Adrenal gland (tissue), 12 donors: Measurements from ENCODE around the gene ELK4. TPM values are rescaled to one million over a fixed set of nuclear protein-coding genes. Genes with fewer than 3 reads are reported as not detected.

Experiments used
- DNase-seq, 7 donors: peaks; one replicate each; pipeline ENCODE4 v3.0.0-alpha.2; 2019 to 2020
- H3K27ac ChIP-seq, 5 donors: fragments of 200-600 bp; sonication (generic) in 4 of 5; 1 replicate in 3 of 5; 2 replicates in 2 of 5; pipeline versions ENCODE4 v1.5.1 to v1.8.0; 2016 to 2020; ENCODE audit warnings: mild to moderate bottlenecking in 1 of 5
- H3K27me3 ChIP-seq: fragments of 200-600 bp; 2 replicates; pipeline ENCODE4 v1.8.0; 2021
- H3K36me3 ChIP-seq, 2 donors: fragments of 200-600 bp; replicated peaks in 1 of 2; 1 replicate in 1 of 2; 2 replicates in 1 of 2; pipeline versions ENCODE4 v1.5.1 to v1.8.0; 2018 to 2022
- H3K4me1 ChIP-seq, 2 donors: fragments of 200-600 bp; replicated peaks in 1 of 2; 1 replicate in 1 of 2; 2 replicates in 1 of 2; pipeline versions ENCODE4 v1.5.1 to v1.8.0; 2018 to 2021
- H3K4me3 ChIP-seq, 4 donors: fragments of 200-600 bp; sonication (generic) in 3 of 4; one replicate each; pipeline ENCODE4 v1.5.1; 2016 to 2018
- H3K9me3 ChIP-seq, 3 donors: fragments of 200-600 bp; sonication (generic) in 1 of 3; replicated peaks in 1 of 3; 1 replicate in 2 of 3; 2 replicates in 1 of 3; pipeline versions ENCODE4 v1.5.1 to v1.8.0; 2016 to 2021
- POLR2A ChIP-seq, 2 donors: fragments of 450-650 bp; IDR thresholded peaks; one replicate each; pipeline ENCODE4 v1.6.1; 2017; ENCODE audit warnings: antibody characterized with exemption in 2 of 2, mild to moderate bottlenecking in 2 of 2, moderate library complexity in 1 of 2
- WGBS, 4 donors: extraction: QIAGEN DNeasy Blood & Tissue Kit in 2 of 4; methylation state at CpG; one replicate each; pipeline versions ENCODE4 v1.1.5 to v1.1.7; 2013 to 2017; 5-methylcytosine and 5-hydroxymethylcytosine counted together
- intact Hi-C, 2 donors: fragments of 100-400 bp; cut with DNase I; formaldehyde crosslinking; loops; one replicate each; pipeline versions ENCODE4 v1.14.1 to v1.15.0; 2022 to 2023
- polyA plus RNA-seq, 3 donors: library from polyadenylated mRNA; stranded (reverse); fragments of 200-250 nt in 2 of 3; fragments of 350-450 nt in 1 of 3; fragmentation: Illumina TruSeq in 1 of 3; extraction: RNeasy Lipid Tissue Mini Kit (QIAGEN cat#74804) in 1 of 3; gene quantifications; one replicate each; pipeline ENCODE4 v1.2.3, GENCODE V29; 2013 to 2014
- total RNA-seq, 9 donors: library from RNA; depleted of rRNA in 4 of 9; stranded (reverse); fragments of >200 nt in 4 of 9; fragments of 120-200 nt in 1 of 9; fragmentation: NEBNext Ultra II Directional in 1 of 9; extraction: Animal tissue kit (Norgen Biotek cat#: 25700) in 1 of 9; gene quantifications; one replicate each; pipeline versions ENCODE4 v1.1.0 to v1.2.4, GENCODE V29; 2013 to 2023
- TF ChIP-seq, protein P1 (sequence below), 6 experiments: fragments of 450-650 bp in 4 of 6; fragments of 200-600 bp in 2 of 6; sonication (generic) in 1 of 6; IDR thresholded peaks; 1 replicate in 5 of 6; 2 replicates in 1 of 6; pipeline versions ENCODE4 v1.5.1 to v1.8.0; 2016 to 2021; ENCODE audit warnings: antibody characterized with exemption in 6 of 6, mild to moderate bottlenecking in 2 of 6, moderate library complexity in 1 of 6
- donor health status: healthy with polysubstance abuse.
- donor health status: Bipolar disorder and iron deficiency.
- donor health status: DM: yes; HTN: yes; CAD: no.
- donor health status: DM: no; HTN: no; CAD: no.
- donor health status: DM: no; HTN: no; CAD: no.
- donor health status: DM: yes; HTN: yes; CAD: no.

ELK4 gene
- total and polyA plus RNA-seq, 12 donors = 3.6 to 40.2 (median 14.0) TPM

DNA sequence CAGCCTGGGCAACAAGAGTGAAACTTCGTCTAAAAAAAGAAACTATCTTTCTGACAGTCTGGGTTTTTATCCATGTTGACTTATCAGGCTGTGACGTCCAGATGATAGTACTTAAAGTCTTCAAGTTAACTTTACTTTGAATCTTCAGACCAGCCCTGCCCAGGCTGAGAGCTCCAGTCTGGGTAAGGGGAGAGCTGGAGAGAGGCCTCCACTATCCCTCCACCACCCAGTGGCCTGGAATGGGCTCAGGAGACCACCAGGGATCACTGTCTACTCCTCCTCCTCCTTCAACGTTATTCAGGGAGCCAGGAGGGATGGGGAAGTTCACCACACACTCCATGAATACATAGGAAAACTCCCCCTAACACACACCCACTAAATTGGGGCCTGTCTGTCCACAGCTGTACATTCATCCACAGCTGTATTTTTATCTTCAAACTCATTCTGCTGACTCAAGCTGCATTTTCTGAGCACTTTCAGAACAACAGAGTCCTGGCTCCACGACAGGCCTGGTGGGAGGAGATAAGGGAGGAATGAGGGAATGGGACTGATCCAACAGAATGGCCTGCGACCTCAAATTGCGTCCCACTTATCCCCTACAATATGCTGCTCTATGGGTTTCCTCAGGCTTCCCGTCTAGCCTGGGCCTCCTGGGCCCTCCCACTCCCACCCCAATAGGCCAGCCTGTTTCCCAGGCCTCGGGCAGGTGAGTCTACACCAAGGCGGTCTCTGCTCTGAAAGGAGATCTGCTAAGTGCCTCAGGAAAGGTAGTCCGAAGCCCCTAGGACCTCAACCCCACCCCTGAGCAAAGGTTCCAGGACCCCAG is 46.7 kb upstream of the ELK4 start:
- WGBS, 4 donors = 32 to 58% (median 46%) methylated on average over 10 of the region's 10 CpGs
- TF ChIP-seq POLR2A (IDR thresholded peaks at IDR 0.05) = no peak
- TF ChIP-seq, protein P1, sequence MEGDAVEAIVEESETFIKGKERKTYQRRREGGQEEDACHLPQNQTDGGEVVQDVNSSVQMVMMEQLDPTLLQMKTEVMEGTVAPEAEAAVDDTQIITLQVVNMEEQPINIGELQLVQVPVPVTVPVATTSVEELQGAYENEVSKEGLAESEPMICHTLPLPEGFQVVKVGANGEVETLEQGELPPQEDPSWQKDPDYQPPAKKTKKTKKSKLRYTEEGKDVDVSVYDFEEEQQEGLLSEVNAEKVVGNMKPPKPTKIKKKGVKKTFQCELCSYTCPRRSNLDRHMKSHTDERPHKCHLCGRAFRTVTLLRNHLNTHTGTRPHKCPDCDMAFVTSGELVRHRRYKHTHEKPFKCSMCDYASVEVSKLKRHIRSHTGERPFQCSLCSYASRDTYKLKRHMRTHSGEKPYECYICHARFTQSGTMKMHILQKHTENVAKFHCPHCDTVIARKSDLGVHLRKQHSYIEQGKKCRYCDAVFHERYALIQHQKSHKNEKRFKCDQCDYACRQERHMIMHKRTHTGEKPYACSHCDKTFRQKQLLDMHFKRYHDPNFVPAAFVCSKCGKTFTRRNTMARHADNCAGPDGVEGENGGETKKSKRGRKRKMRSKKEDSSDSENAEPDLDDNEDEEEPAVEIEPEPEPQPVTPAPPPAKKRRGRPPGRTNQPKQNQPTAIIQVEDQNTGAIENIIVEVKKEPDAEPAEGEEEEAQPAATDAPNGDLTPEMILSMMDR (IDR thresholded peaks at IDR 0.05) = no peak
- Histone ChIP-seq H3K9me3 (no peaks in the 10 kb centered on the region), H3K27ac (peak overlapping the region; percentile 1 to 87 (median 39)), H3K27me3 (no peaks in the 10 kb centered on the region), H3K36me3 (no peaks in the 10 kb centered on the region), H3K4me3 (peak overlapping the region in 1 of 4 donors; percentile 95), H3K4me1 (peaks cover 16 to 17% of the 10 kb centered on the region in 2 donors)
- peak in 6 of 7 donors; percentile 59 to 73 (median 61) for DNase-seq
- intact Hi-C loops = no loop called here

DNA sequence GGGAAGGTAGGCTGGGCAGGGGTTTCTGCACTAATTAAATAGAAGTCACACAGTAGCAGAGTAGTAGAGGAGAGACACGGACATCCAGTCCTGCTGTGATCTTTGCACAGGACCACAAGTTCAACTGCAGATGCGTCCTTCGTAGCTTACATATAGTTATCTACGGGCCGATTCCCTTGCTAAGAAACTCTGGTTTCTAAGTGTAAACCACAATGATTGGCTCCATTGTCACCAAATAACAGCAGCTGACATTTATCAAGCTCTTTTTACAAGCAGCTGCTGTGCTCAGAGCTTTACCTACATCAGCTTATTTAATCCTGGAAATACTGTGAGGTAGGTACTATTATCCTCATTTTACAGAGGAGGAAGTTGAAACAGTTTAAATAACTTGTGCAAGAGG is 45.4 kb upstream of the ELK4 start:
- no peaks in the 10 kb centered on the region for H3K27me3 ChIP-seq
- H3K4me3 ChIP-seq = no peak overlapping the region
- H3K9me3 ChIP-seq = no peaks in the 10 kb centered on the region
- DNase-seq = no peak
- intact Hi-C loops = no loop called here
- no peak overlapping the region for H3K27ac ChIP-seq
- WGBS, 4 donors = 60 to 69% (median 63%) methylated on average over 5 of the region's 5 CpGs
- H3K36me3 ChIP-seq = no peaks in the 10 kb centered on the region
- TF ChIP-seq, protein P1 (IDR thresholded peaks at IDR 0.05) = no peak
- peaks cover 16 to 17% of the 10 kb centered on the region in 2 donors for H3K4me1 ChIP-seq

DNA sequence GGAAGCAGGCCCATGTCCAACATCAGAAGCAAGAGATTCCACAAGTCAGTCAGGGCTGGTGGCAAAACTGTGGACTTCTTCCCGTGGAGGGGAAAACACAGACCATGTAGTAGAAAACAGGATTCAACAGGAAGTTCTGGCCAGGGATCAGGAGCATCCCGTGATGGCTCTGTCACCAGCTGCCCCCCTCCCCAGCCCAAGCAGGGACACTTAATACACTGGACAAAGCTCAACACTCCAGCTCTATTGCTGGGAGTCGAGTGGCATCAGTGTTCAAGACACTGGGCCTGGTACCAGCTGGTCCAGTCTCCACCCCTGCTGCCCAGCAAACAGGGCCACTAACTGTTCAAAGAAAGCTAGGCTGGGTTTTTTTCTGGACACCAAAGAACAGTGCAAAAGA is 44.8 kb upstream of the ELK4 start:
- 57 to 69% (median 65%) methylated on average over 3 of the region's 3 CpGs for WGBS, 4 donors
- Histone ChIP-seq H3K36me3 (no peaks in the 10 kb centered on the region), H3K27ac (no peak overlapping the region), H3K9me3 (no peaks in the 10 kb centered on the region), H3K4me3 (no peak overlapping the region), H3K27me3 (no peaks in the 10 kb centered on the region), H3K4me1 (peaks cover 16 to 17% of the 10 kb centered on the region in 2 donors)
- DNase-seq = no peak
- TF ChIP-seq, protein P1 (IDR thresholded peaks at IDR 0.05) = no peak
- no peak for TF ChIP-seq POLR2A (IDR thresholded peaks at IDR 0.05)
- intact Hi-C loops = no loop called here

DNA sequence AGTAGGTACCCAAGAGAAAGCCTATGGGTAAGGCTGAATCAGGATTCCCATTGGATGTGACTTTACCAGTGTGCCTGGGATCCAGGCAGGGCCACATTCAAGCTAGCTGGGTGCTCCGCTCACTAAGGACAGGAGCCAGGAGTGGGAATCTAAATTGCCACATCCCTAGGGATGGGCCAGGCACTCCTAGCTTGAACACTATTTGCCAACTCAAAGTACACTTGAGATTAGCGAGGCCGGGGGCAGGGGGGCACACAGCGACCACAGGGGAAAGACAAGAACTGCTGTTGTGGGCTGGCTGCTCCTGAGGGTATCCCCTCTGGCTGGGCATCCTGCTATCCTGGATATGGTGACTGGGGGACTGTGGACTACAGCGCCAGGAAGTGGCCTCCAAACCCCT is 44.2 kb upstream of the ELK4 start:
- WGBS, 4 donors = 84 to 98% (median 95%) methylated on average over 5 of the region's 5 CpGs
- peaks cover 16 to 17% of the 10 kb centered on the region in 2 donors for H3K4me1 ChIP-seq
- H3K27ac ChIP-seq = no peak overlapping the region
- no peak for DNase-seq
- intact Hi-C loops = no loop called here
- no peaks in the 10 kb centered on the region for H3K27me3 ChIP-seq
- H3K4me3 ChIP-seq = no peak overlapping the region
- TF ChIP-seq, protein P1 (IDR thresholded peaks at IDR 0.05) = no peak
- no peak for TF ChIP-seq POLR2A (IDR thresholded peaks at IDR 0.05)
- H3K9me3 ChIP-seq = no peaks in the 10 kb centered on the region
- H3K36me3 ChIP-seq = no peaks in the 10 kb centered on the region
